Measurements from ENCODE around the gene LCE3E.

The LCE3E gene

GRCh38 chr1:152537496-152537895 is 29.1 kb downstream of the LCE3E start:
- no peak overlapping the region for H3K4me3 ChIP-seq (ENCODE audit: low read length)
- no peak for TF ChIP-seq ZNF274 (IDR thresholded peaks at IDR 0.05; ENCODE audit: low read depth, low read length)

- H3K4me3 ChIP-seq (ENCODE audit: low read length): no peak overlapping the region
- no peak for TF ChIP-seq ZNF274 (IDR thresholded peaks at IDR 0.05; ENCODE audit: low read depth, low read length)
Observed at GRCh38 chr1:152535774-152536173, 30.8 kb downstream of the LCE3E start.

GRCh38 chr1:152533327-152533938 is 33.1 kb downstream of the LCE3E start:
- TF ChIP-seq ZNF274 (IDR thresholded peaks at IDR 0.05; ENCODE audit: low read depth, low read length): no peak

GRCh38 chr1:152525080-152525641 is 41.4 kb downstream of the LCE3E start:
- TF ChIP-seq ZNF274 (IDR thresholded peaks at IDR 0.05; ENCODE audit: low read depth, low read length): no peak
- no peak overlapping the region for H3K4me3 ChIP-seq (ENCODE audit: low read length)

More at GRCh38 chr1:152533327-152533938, 33.1 kb downstream of the LCE3E start:
- no peak overlapping the region for H3K4me3 ChIP-seq (ENCODE audit: low read length)

GRCh38 chr1:152520561-152521090 is 46.0 kb downstream of the LCE3E start:
- H3K4me3 ChIP-seq (ENCODE audit: low read length): no peak overlapping the region
- no peak for TF ChIP-seq ZNF274 (IDR thresholded peaks at IDR 0.05; ENCODE audit: low read depth, low read length)

- H3K4me3 ChIP-seq (ENCODE audit: low read length): no peak overlapping the region
- no peak for TF ChIP-seq ZNF274 (IDR thresholded peaks at IDR 0.05; ENCODE audit: low read depth, low read length)
Observed at GRCh38 chr1:152519851-152520250, 46.7 kb downstream of the LCE3E start.

GRCh38 chr1:152517237-152517811 is 49.3 kb downstream of the LCE3E start:
- H3K4me3 ChIP-seq (ENCODE audit: low read length): no peak overlapping the region
- TF ChIP-seq ZNF274 (IDR thresholded peaks at IDR 0.05; ENCODE audit: low read depth, low read length): no peak

GRCh38 chr1:152516082-152516481 is 50.5 kb downstream of the LCE3E start:
- no peak for TF ChIP-seq ZNF274 (IDR thresholded peaks at IDR 0.05; ENCODE audit: low read depth, low read length)
- no peak overlapping the region for H3K4me3 ChIP-seq (ENCODE audit: low read length)

Measured in GM08714 (cell line).